ENCODE results near the gene HS6ST3. TPM values are rescaled to one million over a fixed set of nuclear protein-coding genes. Genes with fewer than 3 reads are reported as not detected.

HS6ST3 gene
- total and polyA plus RNA-seq, 2 donors from 2014 or later: 0.47 to 1.2 TPM

- no peak for TF ChIP-seq CTCF (IDR thresholded peaks at IDR 0.05; ENCODE audit: borderline replicate concordance, extremely low read depth, insufficient read depth)
- Histone ChIP-seq H3K9ac (ENCODE audit: low read length in 3 of 3) (no peak overlapping the region), H3K4me1 (ENCODE audit: control insufficient read depth in 2 of 3, insufficient read depth in 2 of 3, low read depth in 1 of 3, low read length in 3 of 3) (no peaks in the 10 kb centered on the region), H3K27me3 (ENCODE audit: control insufficient read depth, insufficient read depth, low read length) (no peaks in the 10 kb centered on the region), H3K36me3 (ENCODE audit: control insufficient read depth in 2 of 3, insufficient read depth in 3 of 3, low read length in 3 of 3) (no peaks in the 10 kb centered on the region), H3K4me3 (ENCODE audit: low read length in 3 of 3) (no peak overlapping the region), H3K27ac (ENCODE audit: low read depth in 2 of 2, low read length in 2 of 2) (no peak overlapping the region), H3K9me3 (ENCODE audit: control insufficient read depth in 2 of 3, insufficient read depth in 1 of 3, low read length in 3 of 3) (no peaks in the 10 kb centered on the region)
- FAIRE-seq (no peak), DNase-seq (no peak)
- intact Hi-C loops (cut with DNase I): no loop called here
These were observed 313.7 kb downstream of the HS6ST3 start for GRCh38 chr13:96403651-96404050.

- H3K27ac ChIP-seq (ENCODE audit: low read depth in 2 of 2, low read length in 2 of 2): no peak overlapping the region
- H3K27me3 ChIP-seq (ENCODE audit: control insufficient read depth, insufficient read depth, low read length): no peaks in the 10 kb centered on the region
- intact Hi-C loops (cut with DNase I): no loop called here
- H3K4me1 ChIP-seq (ENCODE audit: control insufficient read depth in 2 of 3, insufficient read depth in 2 of 3, low read depth in 1 of 3, low read length in 3 of 3): no peaks in the 10 kb centered on the region
- H3K9me3 ChIP-seq (ENCODE audit: control insufficient read depth in 2 of 3, insufficient read depth in 1 of 3, low read length in 3 of 3): no peaks in the 10 kb centered on the region
- FAIRE-seq (no peak), DNase-seq (no peak)
- H3K4me3 ChIP-seq (ENCODE audit: low read length in 3 of 3): no peak overlapping the region
- no peak for TF ChIP-seq CTCF (IDR thresholded peaks at IDR 0.05; ENCODE audit: borderline replicate concordance, extremely low read depth, insufficient read depth)
- H3K36me3 ChIP-seq (ENCODE audit: control insufficient read depth in 2 of 3, insufficient read depth in 3 of 3, low read length in 3 of 3): no peaks in the 10 kb centered on the region
- H3K9ac ChIP-seq (ENCODE audit: low read length in 3 of 3): no peak overlapping the region
These were observed 326.0 kb downstream of the HS6ST3 start for GRCh38 chr13:96415831-96416385.

- DNase-seq: no peak
These were observed 328.2 kb downstream of the HS6ST3 start for GRCh38 chr13:96417939-96418685.

More at GRCh38 chr13:96417939-96418685, 328.2 kb downstream of the HS6ST3 start:
- FAIRE-seq: no peak
- H3K4me1 ChIP-seq (ENCODE audit: control insufficient read depth in 2 of 3, insufficient read depth in 2 of 3, low read depth in 1 of 3, low read length in 3 of 3): no peaks in the 10 kb centered on the region
- no peak overlapping the region for H3K27ac ChIP-seq (ENCODE audit: low read depth in 2 of 2, low read length in 2 of 2)
- TF ChIP-seq CTCF (IDR thresholded peaks at IDR 0.05; ENCODE audit: borderline replicate concordance, extremely low read depth, insufficient read depth): no peak
- no peak overlapping the region for H3K4me3 ChIP-seq (ENCODE audit: low read length in 3 of 3)
- no peaks in the 10 kb centered on the region for H3K36me3 ChIP-seq (ENCODE audit: control insufficient read depth in 2 of 3, insufficient read depth in 3 of 3, low read length in 3 of 3)
- no peaks in the 10 kb centered on the region for H3K9me3 ChIP-seq (ENCODE audit: control insufficient read depth in 2 of 3, insufficient read depth in 1 of 3, low read length in 3 of 3)
- no peak overlapping the region for H3K9ac ChIP-seq (ENCODE audit: low read length in 3 of 3)
- intact Hi-C loops (cut with DNase I): no loop called here
- no peaks in the 10 kb centered on the region for H3K27me3 ChIP-seq (ENCODE audit: control insufficient read depth, insufficient read depth, low read length)
